ENCODE results near the gene CAMTA1. TPM values are rescaled to one million over a fixed set of nuclear protein-coding genes. Genes with fewer than 3 reads are reported as not detected.
"Not testable (repeated sequence)": the region's sequence is repeated elsewhere in the genome, so short reads cannot be mapped to it uniquely, and the experiment has no call there.

The CAMTA1 gene
- polyA plus RNA-seq, 1 experiment: 64.9 TPM

DNA sequence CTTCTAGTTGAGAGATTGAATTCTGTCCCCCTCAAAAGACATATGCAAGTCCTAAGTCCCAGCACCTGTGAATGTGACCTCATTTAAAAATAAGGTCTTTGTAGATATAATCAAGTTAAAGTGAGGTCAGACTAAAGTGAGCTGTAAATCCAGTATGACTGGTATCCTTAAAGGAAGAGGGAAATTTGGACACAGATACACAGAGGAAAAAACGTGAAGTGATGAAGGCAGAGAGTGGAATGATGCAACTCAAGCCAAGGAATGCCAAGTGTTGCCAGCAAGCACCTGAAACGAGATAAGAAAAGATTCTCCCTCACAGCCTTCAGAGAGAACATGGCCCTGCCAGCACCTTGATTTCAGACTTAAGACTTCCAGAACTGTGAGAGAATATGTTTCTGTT, 541.1 kb downstream of the CAMTA1 start:
- TF ChIP-seq, protein P1, sequence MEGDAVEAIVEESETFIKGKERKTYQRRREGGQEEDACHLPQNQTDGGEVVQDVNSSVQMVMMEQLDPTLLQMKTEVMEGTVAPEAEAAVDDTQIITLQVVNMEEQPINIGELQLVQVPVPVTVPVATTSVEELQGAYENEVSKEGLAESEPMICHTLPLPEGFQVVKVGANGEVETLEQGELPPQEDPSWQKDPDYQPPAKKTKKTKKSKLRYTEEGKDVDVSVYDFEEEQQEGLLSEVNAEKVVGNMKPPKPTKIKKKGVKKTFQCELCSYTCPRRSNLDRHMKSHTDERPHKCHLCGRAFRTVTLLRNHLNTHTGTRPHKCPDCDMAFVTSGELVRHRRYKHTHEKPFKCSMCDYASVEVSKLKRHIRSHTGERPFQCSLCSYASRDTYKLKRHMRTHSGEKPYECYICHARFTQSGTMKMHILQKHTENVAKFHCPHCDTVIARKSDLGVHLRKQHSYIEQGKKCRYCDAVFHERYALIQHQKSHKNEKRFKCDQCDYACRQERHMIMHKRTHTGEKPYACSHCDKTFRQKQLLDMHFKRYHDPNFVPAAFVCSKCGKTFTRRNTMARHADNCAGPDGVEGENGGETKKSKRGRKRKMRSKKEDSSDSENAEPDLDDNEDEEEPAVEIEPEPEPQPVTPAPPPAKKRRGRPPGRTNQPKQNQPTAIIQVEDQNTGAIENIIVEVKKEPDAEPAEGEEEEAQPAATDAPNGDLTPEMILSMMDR (IDR thresholded peaks at IDR 0.05; ENCODE audit: low read depth, low read length): no peak
- no peaks in the 10 kb centered on the region for H3K27me3 ChIP-seq (ENCODE audit: control insufficient read depth, insufficient read depth, low read length)
- H3K27ac ChIP-seq (ENCODE audit: low read depth, low read length): no peak overlapping the region
- no peak overlapping the region for H3K4me3 ChIP-seq (ENCODE audit: low read depth, low read length)
- H3K9me3 ChIP-seq (ENCODE audit: control insufficient read depth, insufficient read depth, low read length): peaks cover 7% of the 10 kb centered on the region
- CTCF ChIA-PET: no interaction called here
- no peak for DNase-seq (ENCODE audit: low read depth, low spot score)
- POLR2A ChIA-PET: no interaction called here

DNA sequence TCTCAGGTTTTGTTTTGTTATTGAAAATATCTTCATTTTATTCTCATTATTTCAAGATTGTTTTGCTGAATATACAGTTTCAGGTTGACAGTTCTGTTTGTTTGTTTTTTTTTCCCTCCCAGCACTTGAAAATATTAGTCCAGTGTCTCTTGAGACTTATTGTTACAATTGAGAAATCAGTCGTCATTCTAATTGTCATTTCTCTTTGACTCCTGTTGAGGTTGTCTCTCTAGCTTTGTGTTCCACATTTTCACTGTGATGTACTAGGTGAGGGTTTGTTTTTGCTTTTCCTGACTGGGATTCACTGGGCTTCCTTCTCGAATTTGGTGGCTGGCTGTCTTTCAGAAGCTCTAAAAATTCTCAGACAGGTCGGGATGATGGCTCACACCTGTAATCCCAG, 542.6 kb downstream of the CAMTA1 start:
- CTCF ChIA-PET: no interaction called here
- no peak for DNase-seq (ENCODE audit: low read depth, low spot score)

DNA sequence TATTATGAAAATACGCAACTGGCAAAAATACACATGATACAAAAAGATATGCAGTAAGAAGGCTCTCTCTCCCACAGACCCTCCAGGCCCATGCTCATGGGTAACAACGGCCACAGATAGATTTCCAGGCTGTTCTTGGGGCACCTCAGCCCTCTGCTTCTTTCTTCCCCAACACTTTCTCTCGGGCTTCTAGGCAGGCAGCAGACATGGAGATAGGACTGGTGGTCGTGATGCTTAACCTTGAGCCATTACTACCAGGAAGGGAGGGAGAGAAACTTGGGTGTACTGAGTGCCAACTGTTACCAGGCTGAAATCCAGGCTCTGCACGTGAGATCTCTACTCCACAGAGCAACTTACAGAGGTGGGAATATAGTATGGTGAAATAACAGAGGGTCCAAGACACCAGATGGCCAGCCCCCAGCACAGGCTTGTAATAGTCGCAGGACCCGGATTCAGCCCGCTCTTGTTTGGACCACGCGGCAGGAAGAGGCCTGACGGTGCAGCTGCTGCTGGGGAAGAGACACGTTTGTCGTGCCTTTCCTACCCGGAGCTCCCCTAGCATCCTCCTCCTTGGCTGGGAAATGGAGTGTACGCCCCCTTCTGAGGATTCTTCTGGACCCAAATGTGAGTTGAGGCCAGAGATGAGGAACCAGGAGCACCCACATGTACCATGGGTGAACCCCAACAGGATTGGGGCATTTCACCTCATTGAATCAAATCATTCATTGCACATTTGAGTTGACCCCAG, 544.8 kb downstream of the CAMTA1 start:
- POLR2A ChIA-PET: no interaction called here

More for the DNA sequence above, 542.6 kb downstream of the CAMTA1 start:
- no peak overlapping the region for H3K4me3 ChIP-seq (ENCODE audit: low read depth, low read length)
- POLR2A ChIA-PET: no interaction called here
- H3K9me3 ChIP-seq (ENCODE audit: control insufficient read depth, insufficient read depth, low read length): peaks cover 7% of the 10 kb centered on the region
- TF ChIP-seq, protein P1 (IDR thresholded peaks at IDR 0.05; ENCODE audit: low read depth, low read length): no peak
- H3K27ac ChIP-seq (ENCODE audit: low read depth, low read length): no peak overlapping the region
- no peaks in the 10 kb centered on the region for H3K27me3 ChIP-seq (ENCODE audit: control insufficient read depth, insufficient read depth, low read length)

DNA sequence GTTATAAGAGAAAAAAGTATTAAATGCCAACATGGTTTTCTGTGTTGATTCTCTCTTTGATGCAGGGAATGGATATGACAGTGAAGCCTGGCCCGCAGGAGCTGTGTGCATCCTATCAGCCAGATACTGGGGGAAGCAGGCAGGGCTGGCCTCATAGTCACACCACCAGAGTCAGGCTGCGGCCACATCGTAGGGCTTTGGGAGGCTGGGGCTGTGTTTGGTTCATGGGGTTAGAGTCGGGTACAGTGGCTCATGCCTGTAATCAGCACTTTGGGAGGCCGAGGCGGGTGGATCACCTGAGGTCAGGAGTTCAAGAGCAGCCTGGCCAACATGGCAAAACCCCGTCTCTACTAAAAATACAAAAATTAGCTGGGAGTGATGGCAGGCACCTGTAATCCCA, 545.5 kb downstream of the CAMTA1 start:
- DNase-seq (ENCODE audit: low read depth, low spot score); H3K9me3 ChIP-seq (ENCODE audit: control insufficient read depth, insufficient read depth, low read length); POLR2A ChIA-PET; CTCF ChIA-PET; H3K4me3 ChIP-seq (ENCODE audit: low read depth, low read length); H3K27ac ChIP-seq (ENCODE audit: low read depth, low read length); H3K27me3 ChIP-seq (ENCODE audit: control insufficient read depth, insufficient read depth, low read length): not testable (repeated sequence)

More for the DNA sequence above, 544.8 kb downstream of the CAMTA1 start:
- Histone ChIP-seq H3K4me3 (ENCODE audit: low read depth, low read length) (no peak overlapping the region), H3K27me3 (ENCODE audit: control insufficient read depth, insufficient read depth, low read length) (no peaks in the 10 kb centered on the region), H3K27ac (ENCODE audit: low read depth, low read length) (no peak overlapping the region), H3K9me3 (ENCODE audit: control insufficient read depth, insufficient read depth, low read length) (peaks cover 7% of the 10 kb centered on the region)
- TF ChIP-seq, protein P1 (IDR thresholded peaks at IDR 0.05; ENCODE audit: low read depth, low read length): no peak
- DNase-seq (ENCODE audit: low read depth, low spot score): no peak
- CTCF ChIA-PET: no interaction called here

DNA sequence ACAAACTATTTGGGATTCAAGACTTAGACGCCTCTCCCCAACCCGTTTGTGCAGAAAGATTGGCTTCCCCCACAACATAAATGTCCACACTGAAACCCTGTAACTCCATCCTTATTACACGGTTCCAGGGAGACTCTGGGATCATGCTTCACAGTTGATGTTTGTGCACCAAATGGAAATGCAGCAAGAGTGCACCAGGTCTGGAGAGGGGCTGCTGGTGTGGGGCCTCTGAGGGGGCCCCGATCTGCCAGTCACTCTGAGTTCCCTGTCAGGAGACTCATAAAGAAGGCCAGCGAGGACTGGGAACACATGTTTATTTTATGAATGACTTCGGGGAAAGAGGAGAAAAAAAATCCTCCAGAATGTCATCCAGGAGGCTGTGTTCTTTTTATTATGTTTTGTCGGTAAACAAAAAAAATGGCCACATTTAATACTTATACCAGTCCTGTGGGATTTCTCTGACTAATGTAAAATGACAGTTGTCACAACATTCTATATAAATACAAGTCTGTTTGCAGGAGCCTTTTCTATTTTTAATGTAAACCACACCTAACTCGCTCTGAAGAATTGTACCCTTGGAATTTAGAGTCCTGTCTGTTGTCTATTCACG, 546.8 kb downstream of the CAMTA1 start:
- H3K27ac ChIP-seq (ENCODE audit: low read depth, low read length): no peak overlapping the region

More for the DNA sequence above, 546.8 kb downstream of the CAMTA1 start:
- Histone ChIP-seq H3K9me3 (ENCODE audit: control insufficient read depth, insufficient read depth, low read length) (peaks cover 4% of the 10 kb centered on the region), H3K27me3 (ENCODE audit: control insufficient read depth, insufficient read depth, low read length) (no peaks in the 10 kb centered on the region), H3K4me3 (ENCODE audit: low read depth, low read length) (no peak overlapping the region)
- ChIA-PET CTCF (no interaction called here), POLR2A (no interaction called here)
- no peak for DNase-seq (ENCODE audit: low read depth, low spot score)
- TF ChIP-seq, protein P1 (IDR thresholded peaks at IDR 0.05; ENCODE audit: low read depth, low read length): no peak
